D341Med (cell line): Measurements from ENCODE around the gene ASPHD1.
"Not testable (repeated sequence)": the region's sequence is repeated elsewhere in the genome, so short reads cannot be mapped to it uniquely, and the experiment has no call there.

Source experiments
- DNase-seq: peaks from one replicate; pipeline ENCODE4 v3.0.0; 2012; ENCODE audit warnings: low spot score

ASPHD1 gene

GRCh38 chr16:29877266-29877961, 22.9 kb upstream of the ASPHD1 start:
- no peak for DNase-seq

GRCh38 chr16:29878172-29878571, 22.1 kb upstream of the ASPHD1 start:
- DNase-seq: no peak

- DNase-seq: no peak
These were observed 19.2 kb upstream of the ASPHD1 start for GRCh38 chr16:29881050-29881449.

- DNase-seq: no peak
These were observed 16.3 kb upstream of the ASPHD1 start for GRCh38 chr16:29883987-29884386.

GRCh38 chr16:29889372-29889771, 10.9 kb upstream of the ASPHD1 start:
- not testable (repeated sequence) for DNase-seq

GRCh38 chr16:29891525-29892457, 8.5 kb upstream of the ASPHD1 start:
- DNase-seq: no peak

- DNase-seq: no peak
These were observed 7.9 kb upstream of the ASPHD1 start for GRCh38 chr16:29892458-29892813.

- no peak for DNase-seq
These were observed 6.7 kb upstream of the ASPHD1 start for GRCh38 chr16:29893553-29893952.

GRCh38 chr16:29894352-29894751, 5.9 kb upstream of the ASPHD1 start:
- no peak for DNase-seq

- no peak for DNase-seq
These were observed 3.4 kb upstream of the ASPHD1 start for GRCh38 chr16:29896841-29897240.

- no peak for DNase-seq
These were observed 3.0 kb upstream of the ASPHD1 start for GRCh38 chr16:29897333-29897732.

- DNase-seq: no peak
These were observed 2.0 kb upstream of the ASPHD1 start for GRCh38 chr16:29898135-29898803.

GRCh38 chr16:29898804-29899515, 1.3 kb upstream of the ASPHD1 start:
- peak; percentile 86 for DNase-seq

- DNase-seq: peak; percentile 92
These were observed 679 bp upstream of the ASPHD1 start, which contains the start of gene SEZ6L2 for GRCh38 chr16:29899516-29900101. Gene SEZ6L2 (minus strand): TSS chr16:29899550. CDS start chr16:29899019, 531 bp downstream.

GRCh38 chr16:29900888-29901606, 759 bp downstream of the ASPHD1 start:
- DNase-seq: no peak

- no peak for DNase-seq
These were observed 1.3 kb downstream of the ASPHD1 start for GRCh38 chr16:29901607-29901945.

- no peak for DNase-seq
These were observed 3.3 kb downstream of the ASPHD1 start for GRCh38 chr16:29903590-29903989.

- DNase-seq: no peak
These were observed 4.7 kb downstream of the ASPHD1 start for GRCh38 chr16:29904947-29905346.

GRCh38 chr16:29905668-29906067, 5.4 kb downstream of the ASPHD1 start:
- no peak for DNase-seq

GRCh38 chr16:29906520-29907244, 6.4 kb downstream of the ASPHD1 start:
- no peak for DNase-seq
